GM18873 (cell line): ENCODE data around the gene ZNHIT3.

Source experiments
- ATAC-seq: cut with Tn5 transposase; IDR thresholded peaks from one replicate; pipeline ENCODE4 v1.9.1; 2021; ENCODE audit warnings: mild to moderate bottlenecking, moderate library complexity, moderate number of reproducible peaks; ENCODE audit not compliant: unreplicated experiment, low FRiP score

Gene ZNHIT3

DNA sequence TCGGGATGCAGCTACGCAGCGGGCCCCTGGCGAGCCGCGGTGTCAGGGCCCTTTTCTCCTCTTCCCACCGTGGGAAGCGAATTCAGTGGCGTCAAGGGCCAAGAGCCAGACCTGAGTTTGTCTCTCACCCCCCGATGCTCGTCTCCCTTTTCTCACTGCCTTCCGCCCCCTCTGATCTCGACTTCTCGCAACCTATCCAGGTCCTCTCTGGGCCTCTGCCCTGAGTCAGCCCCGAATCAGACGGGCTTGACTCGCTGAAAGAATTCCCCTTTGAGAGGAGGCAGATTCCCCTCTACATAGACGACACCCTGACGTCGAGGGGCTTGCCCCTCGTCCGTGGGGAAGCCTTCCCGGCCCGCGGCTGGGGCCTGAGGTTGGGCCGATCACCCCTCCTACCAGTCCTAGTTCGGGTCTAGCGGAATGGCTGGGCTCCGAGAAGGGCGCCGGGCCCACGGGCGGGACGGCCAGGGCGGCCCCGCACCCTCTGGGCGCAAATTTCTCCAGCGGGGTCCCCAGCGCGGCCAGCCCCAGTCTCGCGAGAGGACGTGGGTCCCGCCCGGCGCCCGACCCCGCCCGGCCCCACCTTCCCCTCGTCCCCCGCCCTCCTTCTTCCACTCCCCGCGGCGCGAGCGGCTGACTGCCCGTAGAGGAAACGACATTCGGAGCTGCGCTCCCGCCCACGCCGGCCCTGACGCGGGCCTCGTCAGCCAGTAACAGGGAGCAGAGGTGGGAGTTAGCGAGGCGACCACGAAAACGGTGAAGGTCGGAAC lies 58.0 kb downstream of the ZNHIT3 start, which contains the start of gene GGNBP2:
TSS of gene GGNBP2 (plus strand) at position 613 of the 770 bp plus-strand sequence. CDS start 806 bp downstream, outside the sequence.
- peak; percentile 35 for ATAC-seq

DNA sequence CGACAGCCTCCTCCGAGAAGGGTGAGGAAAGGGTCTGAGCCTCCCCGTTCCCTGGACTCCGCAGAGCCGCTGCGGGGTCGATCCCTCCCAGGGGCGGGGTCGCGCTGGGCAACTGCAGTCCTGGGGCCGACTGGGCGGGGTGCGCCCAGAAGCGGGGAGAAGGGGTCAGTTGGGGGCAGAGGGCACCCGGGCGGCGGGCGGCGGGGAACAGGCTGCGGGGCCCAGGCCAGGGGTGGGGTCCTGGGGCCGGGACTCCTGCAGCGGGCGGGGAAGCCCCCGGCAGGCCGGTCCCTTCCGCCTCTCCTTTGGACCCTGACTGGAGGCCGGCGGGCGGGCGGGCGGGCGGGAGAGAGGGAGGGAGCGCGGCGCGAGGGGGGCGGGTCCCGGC lies 58.6 kb downstream of the ZNHIT3 start:
- ATAC-seq, result no peak
